NCI-H2196 treated with DMSO at 0.1 percent for 48 hours (cell line): ENCODE measurements around the gene NUP85.
A peak's percentile ranks its signal among the peaks of the same experiment; 100 is the strongest.
"Not testable (repeated sequence)": the region's sequence is repeated elsewhere in the genome, so short reads cannot be mapped to it uniquely, and the experiment has no call there.

ENCODE experiments used
- DNase-seq: peaks from one replicate; lab custom pipeline; 2025; ENCODE audit not compliant: unreplicated experiment; lab: John Stamatoyannopoulos, UW

The NUP85 gene

DNA sequence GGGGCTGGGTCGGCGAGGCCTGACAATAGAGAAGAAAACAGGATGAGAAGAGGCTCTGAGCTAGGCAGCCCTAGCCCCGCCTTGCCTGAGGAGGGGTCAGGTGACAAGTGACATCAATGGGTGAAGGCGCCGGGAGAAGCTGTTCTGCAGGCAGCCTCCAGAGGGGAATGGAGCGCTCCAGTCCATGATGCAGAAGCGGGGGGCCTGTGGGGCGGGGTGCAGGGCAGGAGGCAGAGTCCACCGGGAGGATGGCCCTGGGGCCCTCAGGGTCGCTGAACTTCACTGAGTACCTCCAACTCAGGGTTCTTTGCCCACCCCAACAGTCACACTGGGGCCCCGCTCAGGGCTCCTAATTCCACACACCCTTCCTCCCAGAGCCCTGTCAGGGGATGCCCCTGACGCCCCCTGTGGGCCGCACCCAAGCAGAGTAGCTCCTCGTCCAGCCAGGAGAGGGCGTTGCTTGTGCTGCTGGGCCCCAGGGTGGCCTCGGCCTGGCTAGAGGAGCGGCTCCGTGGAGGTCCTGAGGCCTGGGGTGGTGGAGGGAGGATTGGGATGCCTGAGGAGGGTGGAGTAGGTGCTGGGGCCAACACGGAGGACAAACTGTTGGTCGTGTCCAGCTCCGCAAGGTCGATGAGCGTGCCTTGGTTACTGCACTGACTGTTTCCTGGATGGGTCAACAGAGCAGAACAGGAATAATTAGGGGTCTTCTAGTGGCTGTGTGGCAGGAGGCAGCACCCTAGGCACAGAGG, 35.1 kb downstream of the NUP85 start:
- peak; percentile 66 for DNase-seq

DNA sequence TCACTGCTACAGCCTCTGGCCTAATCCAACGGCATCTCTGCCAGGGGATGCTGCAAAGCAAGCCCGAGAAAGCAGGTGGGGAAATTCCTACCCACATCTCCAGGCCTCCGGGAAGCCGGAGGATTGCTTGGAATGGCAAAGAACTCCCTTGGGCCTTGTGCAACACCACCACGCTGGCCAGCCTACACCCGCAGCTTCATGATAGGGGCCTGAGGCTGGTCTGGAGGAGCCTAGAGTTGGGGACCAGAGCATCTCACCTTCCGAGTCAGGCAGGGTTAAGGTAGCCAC, 35.6 kb downstream of the NUP85 start:
- no peak for DNase-seq

DNA sequence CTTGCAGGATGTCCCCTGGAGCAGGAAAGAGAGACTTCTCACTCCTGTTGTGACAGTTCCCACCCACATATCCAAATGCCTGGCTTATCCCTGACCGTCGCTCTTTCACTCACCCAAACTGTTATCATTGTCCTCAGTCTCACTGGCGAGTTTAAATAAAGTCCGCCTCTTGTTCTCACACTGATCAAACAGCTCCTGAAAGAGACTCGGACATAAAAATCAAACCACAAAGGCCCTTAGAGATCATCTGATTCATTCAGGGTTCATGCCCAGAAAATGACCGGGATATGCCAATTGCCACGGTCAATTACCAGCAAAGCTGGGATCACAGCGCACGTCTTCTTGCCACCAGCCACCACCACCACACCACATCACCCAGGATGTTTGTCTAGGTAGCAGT, 36.0 kb downstream of the NUP85 start:
- DNase-seq: no peak

DNA sequence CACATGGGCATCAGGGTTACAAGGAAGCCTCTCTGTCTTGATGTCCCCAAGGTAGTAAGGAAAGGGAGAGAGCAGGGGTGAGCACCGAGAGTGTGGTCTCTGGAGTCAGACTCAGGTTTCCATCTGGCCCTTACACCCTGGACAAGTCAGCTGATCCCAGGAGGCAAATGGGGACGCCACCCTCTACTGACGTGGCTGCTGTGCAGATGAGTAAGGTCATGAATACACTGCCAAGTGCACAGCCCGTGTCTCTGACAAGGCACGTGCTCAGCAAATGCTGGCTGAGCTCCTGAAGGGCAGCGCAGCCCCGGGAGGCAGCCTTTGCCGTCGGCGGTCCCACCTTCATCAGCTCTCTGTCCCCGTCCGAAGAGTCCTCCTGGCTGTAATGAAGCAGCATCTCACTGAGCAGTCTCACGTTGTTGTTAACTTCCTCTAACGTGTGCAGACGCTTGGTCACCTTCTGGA, 36.5 kb downstream of the NUP85 start:
- DNase-seq: no peak

DNA sequence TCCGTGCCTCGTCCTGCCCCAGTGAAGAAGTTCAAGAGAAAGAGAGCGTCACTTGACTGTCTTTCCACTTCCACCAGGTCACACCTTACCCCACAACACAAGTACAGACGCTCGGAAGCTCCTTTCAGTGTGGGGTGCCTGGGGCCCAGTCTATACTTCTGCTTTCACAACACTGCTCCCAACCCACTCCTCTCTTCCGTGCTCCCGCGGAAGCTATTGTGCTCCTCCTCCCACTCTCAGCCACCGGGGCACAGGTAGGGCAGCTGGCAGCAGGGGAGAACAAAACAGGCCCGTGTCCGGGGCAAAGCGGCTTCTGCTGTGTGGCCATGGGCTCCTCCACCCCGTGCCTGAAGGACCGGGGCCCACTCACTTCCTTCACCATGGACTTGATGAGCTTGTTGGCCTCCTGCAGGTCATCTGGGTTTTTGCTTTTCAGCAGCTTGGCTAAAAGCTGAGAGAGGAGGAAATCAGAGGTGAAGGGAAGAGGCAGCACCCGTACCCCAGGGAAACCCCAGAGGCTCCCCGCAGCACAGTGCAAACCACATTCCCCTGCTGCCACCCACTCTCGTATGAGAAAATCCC, 37.1 kb downstream of the NUP85 start:
- DNase-seq: no peak

DNA sequence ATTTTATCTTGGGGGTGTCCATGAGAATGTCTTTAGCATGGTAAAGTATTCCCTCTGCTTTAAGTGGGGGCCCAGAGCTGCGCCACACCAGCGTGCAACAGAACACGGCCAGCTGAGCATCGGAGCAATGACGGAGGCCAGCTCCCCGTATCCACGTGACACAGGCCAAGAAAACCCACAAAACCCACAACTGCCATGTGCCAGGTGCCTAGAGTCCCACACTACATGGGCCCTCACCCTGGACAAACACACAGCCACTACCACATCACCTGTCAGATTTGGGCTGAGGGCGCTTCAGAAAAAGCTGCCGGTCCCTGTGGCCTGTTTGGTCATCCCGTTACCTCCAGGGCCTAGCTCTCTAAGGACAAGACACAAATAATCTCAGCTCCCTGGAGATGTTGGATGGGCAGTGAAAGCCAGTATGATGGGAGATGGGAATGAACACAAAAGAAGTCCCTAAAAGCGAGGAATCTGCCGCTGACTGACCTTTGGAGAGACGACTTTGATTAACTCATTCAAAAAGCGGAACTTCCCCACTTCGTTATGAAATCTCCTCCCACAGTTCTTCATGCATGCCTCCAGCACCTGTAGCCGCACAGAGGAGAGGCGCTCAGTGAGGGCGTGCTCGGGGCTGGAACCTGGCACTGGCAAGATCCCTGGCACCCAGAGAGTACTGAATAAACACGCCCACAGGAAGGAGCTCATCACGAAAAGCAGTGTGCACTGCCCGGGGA, 38.8 kb downstream of the NUP85 start:
- no peak for DNase-seq

DNA sequence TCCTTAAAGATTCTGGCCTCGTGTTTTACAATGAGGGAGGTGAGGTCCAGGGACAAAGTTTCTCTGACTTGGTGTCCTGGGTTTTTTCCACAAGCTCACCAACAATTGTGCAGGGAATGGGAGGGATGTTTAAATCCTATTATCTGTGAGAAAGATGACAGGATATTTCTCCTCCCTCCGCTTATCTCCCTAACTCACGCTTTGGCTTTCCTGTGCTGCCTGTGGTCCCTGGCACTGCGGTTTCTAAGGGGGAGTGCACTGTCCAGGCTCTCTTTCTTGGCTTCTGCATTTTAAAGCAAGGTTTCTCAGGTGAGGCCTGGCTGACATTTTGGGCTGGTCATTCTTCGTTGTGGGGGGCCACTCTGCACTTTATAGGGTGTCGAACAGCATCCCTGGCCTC, 39.5 kb downstream of the NUP85 start:
- DNase-seq: no peak

DNA sequence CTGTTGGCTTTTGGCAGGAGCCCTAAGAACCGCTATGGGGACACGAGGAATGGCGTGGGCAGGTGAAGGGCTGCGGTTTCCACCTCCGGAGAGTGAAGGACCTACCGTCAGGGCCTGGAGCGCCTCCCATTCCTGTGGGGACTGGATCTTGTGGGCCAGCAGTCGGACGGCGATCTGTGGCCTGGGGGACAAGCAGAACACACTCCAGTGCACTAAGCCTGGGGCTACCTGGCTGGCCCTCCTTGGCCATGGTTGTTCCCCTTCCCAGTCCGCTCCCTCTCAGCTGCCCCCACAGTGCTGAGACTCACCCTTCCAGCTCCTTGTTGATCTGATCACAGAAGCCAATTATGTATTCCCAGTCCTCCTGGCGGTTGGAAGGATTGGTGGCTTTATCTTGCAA, 40.9 kb downstream of the NUP85 start:
- DNase-seq: no peak

DNA sequence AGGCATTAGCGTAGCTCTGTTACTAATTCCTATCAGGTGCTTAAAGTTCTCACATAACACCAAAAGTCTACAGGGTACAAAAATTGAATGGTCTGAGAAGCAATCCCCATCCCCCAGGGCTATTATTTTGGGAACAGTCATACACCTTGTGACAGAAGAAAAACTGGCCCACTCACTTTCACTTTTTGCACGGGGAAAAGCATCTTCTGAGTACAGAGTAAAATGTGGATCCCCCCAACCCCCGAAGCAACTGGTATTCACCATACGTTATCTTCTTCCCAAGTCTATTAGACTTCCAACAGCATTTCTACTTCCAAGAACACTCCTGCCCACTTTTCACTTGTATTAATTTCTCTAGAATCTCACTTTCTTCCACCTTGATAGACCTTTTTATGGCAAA, 44.1 kb downstream of the NUP85 start:
- DNase-seq: no peak

DNA sequence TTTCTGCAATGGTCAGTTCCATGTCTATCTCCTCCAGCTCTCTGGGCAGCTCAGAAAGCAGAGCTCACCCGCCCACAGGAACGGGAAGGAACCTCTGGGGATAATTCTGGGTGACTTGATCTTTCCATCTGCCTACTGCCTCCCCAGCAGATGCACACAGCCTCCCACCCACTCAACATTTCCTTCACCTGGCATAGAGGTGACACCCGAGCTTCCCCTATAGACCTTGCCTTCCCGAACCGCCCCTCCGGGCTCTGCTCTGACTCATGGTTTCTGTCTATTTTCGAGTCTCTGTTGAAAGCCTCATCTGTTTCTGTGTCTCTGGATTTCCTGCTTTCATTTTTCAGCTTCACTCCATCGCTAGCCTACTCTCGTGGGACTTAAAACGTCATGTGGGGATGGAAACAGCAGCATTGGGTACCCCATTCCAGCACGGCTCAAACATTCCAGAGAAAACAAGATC, 44.6 kb downstream of the NUP85 start:
- DNase-seq: no peak

DNA sequence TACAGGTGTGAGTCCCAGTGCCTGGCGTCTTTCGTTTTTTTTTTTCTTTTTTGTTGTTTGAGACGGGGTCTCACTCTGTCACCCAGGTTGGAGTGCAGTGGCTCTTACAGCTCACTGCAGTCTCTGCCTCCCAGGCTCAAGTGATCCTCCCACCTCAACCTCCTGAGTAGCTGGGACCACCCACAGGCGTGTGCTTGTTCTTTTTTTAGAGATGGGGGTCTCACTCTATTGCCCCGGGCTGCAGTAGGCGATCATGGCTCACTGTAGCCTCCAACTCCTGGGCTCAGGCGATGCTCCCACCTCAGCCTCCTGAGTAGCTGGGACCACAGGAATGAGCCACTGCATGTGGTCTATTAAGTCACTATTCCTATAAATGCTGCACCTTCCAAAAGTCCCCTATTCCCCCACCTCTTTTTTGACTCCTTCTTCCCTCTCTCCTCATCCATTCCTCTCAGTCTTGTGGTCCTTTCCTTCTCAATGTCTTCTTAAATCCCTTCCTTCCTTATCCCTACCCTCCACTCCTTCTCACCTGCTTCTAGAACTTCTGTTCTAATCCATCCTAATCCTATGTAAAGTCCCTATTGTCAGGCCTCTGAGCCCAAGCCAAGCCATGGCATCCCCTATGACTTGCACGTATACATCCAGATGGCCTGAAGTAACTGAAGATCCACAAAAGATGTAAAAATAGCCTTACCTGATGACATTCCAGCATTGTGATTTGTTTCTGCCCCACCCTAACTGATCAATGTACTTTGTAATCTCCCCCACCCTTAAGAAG, 46.7 kb downstream of the NUP85 start:
- no peak for DNase-seq

DNA sequence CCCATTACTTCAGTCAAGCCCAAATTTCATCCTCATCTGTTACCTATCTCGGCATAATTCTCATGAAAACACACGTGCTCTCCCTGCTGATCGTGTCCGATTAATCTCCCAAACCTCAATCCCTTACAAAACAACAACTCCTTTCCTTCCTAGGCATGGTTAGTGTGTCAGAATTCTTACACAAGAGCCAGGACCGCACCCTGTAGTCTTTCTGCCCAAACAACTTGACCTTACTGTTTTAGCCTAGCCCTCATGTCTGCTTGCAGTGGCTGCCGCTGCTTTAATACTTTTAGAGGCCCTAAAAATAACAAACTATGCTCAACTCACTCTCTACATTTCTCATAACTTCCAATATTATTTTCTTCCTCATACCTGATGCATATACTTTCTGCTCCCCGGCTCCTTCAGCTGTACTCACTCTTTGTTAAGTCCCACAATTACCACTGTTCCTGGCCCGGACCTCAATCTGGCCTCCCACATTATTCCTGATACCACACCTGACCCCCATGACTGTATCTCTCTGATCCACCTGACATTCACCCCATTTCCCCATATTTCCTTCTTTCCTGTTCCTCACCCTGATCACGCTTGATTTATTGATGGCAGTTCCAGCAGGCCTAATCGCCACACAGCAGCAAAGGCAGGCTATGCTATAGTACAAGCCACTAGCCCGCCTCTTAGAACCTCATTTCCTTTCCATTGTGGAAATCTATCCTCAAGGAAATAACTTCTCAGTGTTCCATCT, 50.6 kb downstream of the NUP85 start:
- not testable (repeated sequence) for DNase-seq

DNA sequence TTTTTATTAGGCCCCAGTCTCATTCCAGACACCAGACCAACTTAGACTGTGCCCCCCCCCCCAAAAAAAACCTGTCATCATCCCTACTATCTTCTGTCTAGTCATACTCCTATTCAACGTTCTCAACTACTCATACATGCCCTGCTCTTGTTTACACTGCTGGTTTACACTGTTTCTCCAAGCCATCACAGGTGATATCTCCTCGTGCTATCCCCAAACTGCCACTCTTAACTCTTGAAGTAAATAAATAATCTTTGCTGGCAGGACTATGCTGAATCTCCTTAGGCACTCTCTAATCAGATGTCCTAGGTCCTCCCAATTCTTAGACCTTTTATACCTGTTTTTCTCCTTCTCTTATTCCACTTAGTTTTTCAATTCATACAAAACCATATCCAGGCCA, 51.7 kb downstream of the NUP85 start:
- not testable (repeated sequence) for DNase-seq

DNA sequence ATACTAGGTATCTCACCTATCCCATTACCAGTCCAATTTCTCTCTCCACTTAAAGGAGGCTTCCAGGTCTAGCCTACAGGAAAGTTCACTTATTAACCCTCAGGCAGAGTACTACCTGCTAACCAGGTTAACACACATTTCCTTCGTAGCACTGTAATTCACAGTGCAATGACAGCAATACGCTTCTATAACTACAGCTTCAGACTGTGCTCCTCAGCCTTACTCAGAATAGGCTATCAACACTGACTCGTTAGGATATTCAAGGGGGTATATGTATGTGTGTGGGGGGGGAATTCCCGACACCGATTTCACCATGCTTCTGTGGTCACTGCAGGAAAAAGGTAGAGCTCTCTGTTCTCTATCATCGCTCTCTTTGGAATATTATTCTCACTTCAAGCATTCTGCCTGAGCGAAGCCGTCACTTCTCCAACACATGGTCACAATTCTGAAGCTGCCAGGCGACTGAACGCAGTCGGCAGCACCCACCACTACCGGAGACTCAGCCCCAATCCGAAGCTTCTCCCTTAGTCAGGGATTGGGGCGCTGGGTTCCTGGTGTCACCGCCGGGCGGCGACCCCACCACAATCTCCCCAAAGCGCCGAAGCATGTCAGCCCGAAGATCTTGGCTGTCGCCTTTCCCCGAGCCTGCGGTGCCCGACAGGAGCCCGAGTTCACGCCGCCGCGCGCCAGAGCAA, 55.3 kb downstream of the NUP85 start:
- DNase-seq: no peak

DNA sequence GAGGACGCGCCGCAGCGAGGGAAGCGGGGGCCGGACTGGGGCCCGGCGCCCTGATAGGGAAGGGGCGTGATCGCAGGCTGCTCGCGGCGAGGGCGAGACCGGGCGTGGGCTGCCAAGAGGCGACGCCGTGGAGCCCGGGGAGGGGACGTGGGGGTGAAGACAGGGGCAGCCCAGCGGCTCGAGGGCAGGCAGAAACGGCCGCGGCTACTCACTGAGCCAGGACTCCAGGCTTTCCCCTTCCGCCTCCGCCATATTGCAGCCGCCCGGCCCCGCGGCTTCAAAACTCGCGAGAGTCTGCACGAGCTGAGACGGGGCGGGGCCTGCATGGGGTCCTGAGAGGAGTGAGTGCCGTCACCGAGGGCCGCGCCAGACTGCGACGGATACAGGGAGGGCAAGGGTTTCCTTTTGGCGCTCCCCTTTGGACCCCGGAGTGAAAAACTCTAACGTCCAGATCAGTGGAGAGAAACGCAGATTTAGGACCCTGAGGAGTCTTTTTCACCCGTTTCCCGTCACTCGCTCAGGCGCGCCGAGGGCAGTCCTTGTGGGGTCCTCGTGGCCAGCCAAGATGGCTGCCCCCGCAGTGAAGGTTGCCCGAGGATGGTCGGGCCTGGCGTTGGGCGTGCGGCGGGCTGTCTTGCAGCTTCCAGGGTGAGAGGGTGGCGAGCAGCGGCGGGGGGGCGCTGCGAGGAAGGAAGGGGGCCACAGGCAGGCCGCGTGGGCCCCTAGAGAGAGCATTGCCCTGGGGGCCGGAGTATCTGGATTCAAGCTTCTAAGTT, 56.0 kb downstream of the NUP85 start, which contains the start of the genes GGA3 and MRPS7:
TSS of gene GGA3 (minus strand) at position 271 of the 776 bp plus-strand sequence. CDS start at position 252, 19 bp downstream.
TSS of gene MRPS7 (plus strand) at position 544 of the 776 bp plus-strand sequence. CDS start at position 566, 22 bp downstream.
- peak; percentile 78 for DNase-seq

DNA sequence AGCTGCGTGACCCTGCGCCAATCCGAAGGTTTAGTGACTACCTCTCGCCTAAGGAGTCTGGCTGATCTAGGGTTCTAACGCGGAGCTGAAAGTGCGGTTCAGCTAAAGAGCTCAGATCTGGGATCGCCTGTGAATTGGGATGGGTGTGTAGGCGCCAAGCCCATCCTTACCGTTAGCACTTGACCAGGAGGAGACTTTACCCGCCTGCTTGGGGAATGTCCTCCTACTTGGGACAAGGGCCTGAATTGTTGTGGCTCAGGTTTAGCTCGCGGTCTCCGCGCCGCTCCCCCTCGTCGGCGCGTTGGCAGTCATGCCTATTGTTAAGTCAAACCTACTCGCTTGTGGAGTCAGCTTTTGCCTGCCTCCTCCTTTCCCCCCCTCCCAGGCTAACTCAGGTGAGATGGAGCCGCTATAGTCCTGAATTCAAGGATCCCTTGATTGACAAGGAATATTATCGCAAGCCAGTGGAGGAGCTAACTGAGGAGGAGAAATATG, 56.7 kb downstream of the NUP85 start:
- no peak for DNase-seq

DNA sequence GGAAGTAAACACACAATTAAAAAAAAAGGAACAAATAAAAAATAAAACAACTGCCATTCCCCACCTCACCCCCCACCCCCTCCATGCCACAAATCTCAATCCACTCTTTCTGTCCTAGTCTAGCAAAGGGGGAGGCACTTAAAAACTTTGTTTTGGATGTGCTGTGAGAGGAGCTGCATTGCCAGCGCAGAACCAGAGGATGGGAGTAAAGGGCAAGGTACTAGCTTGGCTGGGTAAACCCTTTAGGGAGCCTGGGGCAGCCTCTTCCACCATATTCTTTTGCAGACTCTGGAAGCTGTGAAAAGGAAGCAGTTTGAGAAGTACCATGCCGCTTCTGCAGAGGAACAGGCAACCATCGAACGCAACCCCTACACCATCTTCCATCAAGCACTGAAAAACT, 57.6 kb downstream of the NUP85 start:
- no peak for DNase-seq

DNA sequence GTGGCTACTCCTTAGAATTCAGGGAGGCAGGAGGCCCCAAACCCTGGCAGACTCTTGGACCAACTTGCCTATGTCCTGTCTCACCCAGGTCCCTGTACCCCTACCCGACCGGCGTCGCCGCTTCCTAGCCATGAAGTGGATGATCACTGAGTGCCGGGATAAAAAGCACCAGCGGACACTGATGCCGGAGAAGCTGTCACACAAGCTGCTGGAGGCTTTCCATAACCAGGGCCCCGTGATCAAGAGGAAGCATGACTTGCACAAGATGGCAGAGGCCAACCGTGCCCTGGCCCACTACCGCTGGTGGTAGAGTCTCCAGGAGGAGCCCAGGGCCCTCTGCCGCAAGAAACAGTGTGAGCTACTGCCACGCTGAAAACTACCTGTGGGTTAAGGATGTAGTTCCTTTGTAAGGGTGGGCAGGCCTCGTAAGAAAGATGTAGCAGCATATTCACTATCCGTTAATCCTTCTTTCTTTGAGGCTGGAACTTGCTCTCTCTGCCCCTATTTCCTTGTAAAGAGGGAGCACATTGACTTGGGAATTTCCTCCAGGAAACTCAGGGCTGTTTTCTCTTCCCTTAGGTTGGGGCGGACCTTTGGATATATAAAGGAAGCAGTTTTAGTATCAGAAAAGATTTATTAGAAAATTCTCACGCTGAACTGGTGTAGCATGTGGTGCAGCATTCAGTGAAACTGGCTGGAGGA, 60.3 kb downstream of the NUP85 start:
- no peak for DNase-seq
